Measurements from ENCODE around the gene HTT. TPM values are rescaled to one million over a fixed set of nuclear protein-coding genes. Genes with fewer than 3 reads are reported as not detected.

The HTT gene
- total RNA-seq, 6 experiments from 2014 or later = 25.5 to 37.8 (median 30.3) TPM

GRCh38 chr4:3231471-3231870 lies 157.0 kb downstream of the HTT start:
- no peak overlapping the region for H3K4me3 ChIP-seq
- no peak for TF ChIP-seq POLR2A (IDR thresholded peaks at IDR 0.05)
- no peak for TF ChIP-seq CTCF (IDR thresholded peaks at IDR 0.05)
- WGBS (ENCODE audit: insufficient coverage, low coverage, low lambda C conversion rate, missing lambda C conversion rate) = no CpG with 5 or more reads among the region's 9 CpGs
- no peak overlapping the region for H3K27ac ChIP-seq
- DNase-seq (peak in 1 of 3 donors; percentile 29), ATAC-seq (no peak)
- H3K9me3 ChIP-seq = no peaks in the 10 kb centered on the region
- intact Hi-C loops (cut with DNase I) = no loop called here
- no peaks in the 10 kb centered on the region for H3K4me1 ChIP-seq
- H3K27me3 ChIP-seq = no peaks in the 10 kb centered on the region
- H3K36me3 ChIP-seq = peaks cover 0 to 67% (median 25%) of the 10 kb centered on the region in 4 donors

GRCh38 chr4:3232001-3232400 lies 157.5 kb downstream of the HTT start:
- Histone ChIP-seq H3K36me3 (peaks cover 0 to 67% (median 25%) of the 10 kb centered on the region in 4 donors), H3K9me3 (no peaks in the 10 kb centered on the region), H3K4me3 (no peak overlapping the region), H3K27ac (no peak overlapping the region), H3K27me3 (no peaks in the 10 kb centered on the region), H3K4me1 (no peaks in the 10 kb centered on the region)
- TF ChIP-seq CTCF (IDR thresholded peaks at IDR 0.05) = no peak
- TF ChIP-seq POLR2A (IDR thresholded peaks at IDR 0.05) = no peak
- DNase-seq = peak in 1 of 3 donors; percentile 37
- intact Hi-C loops (cut with DNase I) = no loop called here
- no peak for ATAC-seq
- 100% methylated on average over 1 of the region's 16 CpGs for WGBS (ENCODE audit: insufficient coverage, low coverage, low lambda C conversion rate, missing lambda C conversion rate)

GRCh38 chr4:3232871-3233271 lies 158.4 kb downstream of the HTT start:
- H3K36me3 ChIP-seq = peaks cover 0 to 71% (median 25%) of the 10 kb centered on the region in 4 donors
- H3K27me3 ChIP-seq = no peaks in the 10 kb centered on the region
- no peak overlapping the region for H3K27ac ChIP-seq
- ATAC-seq = no peak
- DNase-seq = peak in 1 of 3 donors; percentile 42
- WGBS (ENCODE audit: insufficient coverage, low coverage, low lambda C conversion rate, missing lambda C conversion rate) = no CpG with 5 or more reads among the region's 15 CpGs
- H3K4me1 ChIP-seq = no peaks in the 10 kb centered on the region
- H3K9me3 ChIP-seq = no peaks in the 10 kb centered on the region
- intact Hi-C loops (cut with DNase I) = no loop called here
- H3K4me3 ChIP-seq = no peak overlapping the region
- no peak for TF ChIP-seq POLR2A (IDR thresholded peaks at IDR 0.05)
- no peak for TF ChIP-seq CTCF (IDR thresholded peaks at IDR 0.05)

GRCh38 chr4:3233391-3234071 lies 159.1 kb downstream of the HTT start:
- H3K27me3 ChIP-seq = no peaks in the 10 kb centered on the region
- H3K4me1 ChIP-seq = no peaks in the 10 kb centered on the region
- 85% methylated on average over 12 of the region's 21 CpGs for WGBS (ENCODE audit: insufficient coverage, low coverage, low lambda C conversion rate, missing lambda C conversion rate)
- H3K9me3 ChIP-seq = no peaks in the 10 kb centered on the region
- intact Hi-C loops (cut with DNase I) = no loop called here
- TF ChIP-seq POLR2A (IDR thresholded peaks at IDR 0.05) (no peak), CTCF (IDR thresholded peaks at IDR 0.05) (no peak)
- peaks cover 0 to 73% (median 24%) of the 10 kb centered on the region in 4 donors for H3K36me3 ChIP-seq
- H3K4me3 ChIP-seq = no peak overlapping the region
- ATAC-seq (no peak), DNase-seq (peak in 1 of 3 donors; percentile 43)
- no peak overlapping the region for H3K27ac ChIP-seq
